IMR-90 (cell line): ENCODE data around the gene SRXN1. TPM values are rescaled to one million over a fixed set of nuclear protein-coding genes. Genes with fewer than 3 reads are reported as not detected.

Experiments used
- ATAC-seq: fragments of 200-7000 bp; cut with Tn5 transposase; 2 replicates; pipeline ENCODE4 v1.9.1; 2020; ENCODE audit warnings: low read depth, mild to moderate bottlenecking, moderate library complexity
- BruUV-seq: library from RNA; stranded (reverse); fragments of 400-500 nt; replicated peaks from 2 replicates; lab custom pipeline; 2021; lab: Mats Ljungman, UMichigan
- CTCF ChIA-PET: fragments of 300-600 bp; formaldehyde crosslinking; extraction: SDS; loops from one replicate; lab custom pipeline; 2021; ENCODE audit warnings: antibody characterized with exemption; lab: Yijun Ruan, JAX
- POLR2A ChIA-PET: fragments of 300-600 bp; sonication (Branson Sonifier 250); formaldehyde crosslinking; loops from one replicate; lab custom pipeline; 2022; ENCODE audit warnings: antibody characterized with exemption; ENCODE audit not compliant: unreplicated experiment; lab: Charles Lee
- DNase-seq: peaks from one replicate; pipeline ENCODE4 v3.0.0; 2013
- H2AFZ ChIP-seq: replicated peaks from 2 replicates; pipeline ENCODE3; 2013; ENCODE audit warnings: low read length, mild to moderate bottlenecking; ENCODE audit not compliant: poor library complexity
- H2AK5ac ChIP-seq: 2 replicates; pipeline ENCODE4 v1.6.1; 2013; ENCODE audit warnings: low read depth, low read length, inconsistent platforms
- H2AK9ac ChIP-seq: replicated peaks from 2 replicates; pipeline ENCODE3; 2013; ENCODE audit warnings: mild to moderate bottlenecking, low read depth, low read length, moderate library complexity; ENCODE audit not compliant: poor library complexity
- H2BK120ac ChIP-seq: 2 replicates; pipeline ENCODE4 v1.6.1; 2013; ENCODE audit warnings: low read depth, low read length, inconsistent platforms
- H2BK15ac ChIP-seq: 3 replicates; pipeline ENCODE4 v1.6.1; 2013; ENCODE audit warnings: low read depth, low read length, inconsistent platforms
- H2BK20ac ChIP-seq: 2 replicates; pipeline ENCODE4 v1.6.1; 2013; ENCODE audit warnings: low read depth, mild to moderate bottlenecking, inconsistent platforms, low read length, moderate library complexity
- H2BK5ac ChIP-seq: 2 replicates; pipeline ENCODE4 v1.6.1; 2013; ENCODE audit warnings: mild to moderate bottlenecking, low read depth, low read length, inconsistent platforms; ENCODE audit not compliant: poor library complexity, severe bottlenecking
- H3K14ac ChIP-seq: replicated peaks from 2 replicates; pipeline ENCODE4 v1.6.1; 2013; ENCODE audit warnings: low read depth, low read length, inconsistent platforms
- H3K18ac ChIP-seq: 2 replicates; pipeline ENCODE4 v1.6.1; 2013; ENCODE audit warnings: low read depth, low read length, control low read depth
- H3K23ac ChIP-seq: 2 replicates; pipeline ENCODE4 v1.6.1; 2013; ENCODE audit warnings: low read depth, low read length, inconsistent platforms
- H3K27ac ChIP-seq: 2 replicates; pipeline ENCODE4 v1.5.1; 2013; ENCODE audit warnings: mild to moderate bottlenecking, control low read depth, low read length; ENCODE audit not compliant: insufficient read depth
- H3K27me3 ChIP-seq: 2 replicates; pipeline ENCODE4 v1.6.1; 2013; ENCODE audit warnings: low read length; ENCODE audit not compliant: control insufficient read depth, insufficient read depth
- H3K36me3 ChIP-seq: 2 replicates; pipeline ENCODE4 v1.6.1; 2013; ENCODE audit warnings: low read length, mixed read lengths; ENCODE audit not compliant: control insufficient read depth, insufficient read depth
- H3K4ac ChIP-seq: 2 replicates; pipeline ENCODE4 v1.6.1; 2013; ENCODE audit warnings: low read depth, low read length, inconsistent platforms
- H3K4me1 ChIP-seq: 2 replicates; pipeline ENCODE4 v1.6.1; 2013; ENCODE audit warnings: low read length, mixed read lengths; ENCODE audit not compliant: control insufficient read depth, insufficient read depth
- H3K4me2 ChIP-seq: 2 replicates; pipeline ENCODE4 v1.6.1; 2013; ENCODE audit warnings: low read depth, mild to moderate bottlenecking, control low read depth, low read length, moderate library complexity
- H3K4me3 ChIP-seq: 2 replicates; pipeline ENCODE4 v1.5.1; 2013; ENCODE audit warnings: low read depth, mild to moderate bottlenecking, control low read depth, low read length, moderate library complexity; ENCODE audit not compliant: insufficient read depth
- H3K56ac ChIP-seq: 2 replicates; pipeline ENCODE4 v1.6.1; 2013; ENCODE audit warnings: low read length, inconsistent platforms; ENCODE audit not compliant: insufficient read depth; ENCODE audit errors: extremely low read depth
- H3K79me1 ChIP-seq, 2 experiments: 2 replicates each; pipeline ENCODE4 v1.6.1; 2013; ENCODE audit warnings: low read length in 2 of 2, inconsistent platforms in 1 of 2, low read depth in 1 of 2
- H3K9ac ChIP-seq: 2 replicates; pipeline ENCODE4 v1.6.1; 2013; ENCODE audit warnings: low read depth, low read length, control low read depth
- H3K9me1 ChIP-seq: 2 replicates; pipeline ENCODE4 v1.6.1; 2013; ENCODE audit warnings: low read length, inconsistent platforms; ENCODE audit not compliant: insufficient read depth
- H3K9me3 ChIP-seq: 2 replicates; pipeline ENCODE4 v1.6.1; 2013; ENCODE audit warnings: low read length; ENCODE audit not compliant: control insufficient read depth, insufficient read depth
- H4K20me1 ChIP-seq: 2 replicates; pipeline ENCODE4 v1.6.1; 2013; ENCODE audit warnings: low read length, inconsistent platforms; ENCODE audit not compliant: insufficient read depth
- H4K5ac ChIP-seq: 2 replicates; pipeline ENCODE4 v1.6.1; 2013; ENCODE audit warnings: mild to moderate bottlenecking, low read depth, low read length, control low read depth
- H4K8ac ChIP-seq, 2 experiments: 2 replicates each; pipeline ENCODE4 v1.6.1; 2013; ENCODE audit warnings: low read depth in 2 of 2, low read length in 2 of 2, control low read depth in 1 of 2, inconsistent platforms in 1 of 2
- H4K91ac ChIP-seq: 2 replicates; pipeline ENCODE4 v1.6.1; 2013; ENCODE audit warnings: low read depth, low read length, inconsistent platforms; ENCODE audit not compliant: insufficient read depth
- BHLHE40 ChIP-seq: fragments of 150-350 bp; IDR thresholded peaks from 2 replicates; pipeline ENCODE4 v1.6.1; 2016; ENCODE audit warnings: mild to moderate bottlenecking, low read depth, low read length
- CEBPB ChIP-seq: IDR thresholded peaks from 2 replicates; pipeline ENCODE4 v1.6.1; 2012; ENCODE audit warnings: low read depth, low read length, improper control_type of control experiment
- ELK1 ChIP-seq: fragments of 150-350 bp; IDR thresholded peaks from 2 replicates; pipeline ENCODE4 v1.6.1; 2016; ENCODE audit warnings: low read depth, mild to moderate bottlenecking, low read length, moderate library complexity, borderline replicate concordance
- FOS ChIP-seq: fragments of 150-350 bp; IDR thresholded peaks from 2 replicates; pipeline ENCODE4 v1.6.1; 2016; ENCODE audit warnings: low read depth, low read length
- MAFK ChIP-seq: IDR thresholded peaks from 2 replicates; pipeline ENCODE4 v1.6.1; 2012; ENCODE audit warnings: low read depth, low read length, improper control_type of control experiment
- MAZ ChIP-seq: IDR thresholded peaks from 2 replicates; pipeline ENCODE4 v1.6.1; 2012; ENCODE audit warnings: low read depth, mild to moderate bottlenecking, low read length, improper control_type of control experiment, moderate library complexity, borderline replicate concordance
- MXI1 ChIP-seq: IDR thresholded peaks from 2 replicates; pipeline ENCODE4 v1.6.1; 2012; ENCODE audit warnings: low read depth, mild to moderate bottlenecking, low read length, moderate library complexity, borderline replicate concordance
- NFE2L2 ChIP-seq: fragments of 150-350 bp; IDR thresholded peaks from 2 replicates; pipeline ENCODE4 v1.6.1; 2016; ENCODE audit warnings: low read depth, mild to moderate bottlenecking, low read length
- POLR2A ChIP-seq: IDR thresholded peaks from 2 replicates; pipeline ENCODE4 v1.6.1; 2012; ENCODE audit warnings: mild to moderate bottlenecking, low read depth, low read length
- RAD21 ChIP-seq: IDR thresholded peaks from 2 replicates; pipeline ENCODE4 v1.6.1; 2012; ENCODE audit warnings: low read length, improper control_type of control experiment
- RFX5 ChIP-seq: IDR thresholded peaks from 2 replicates; pipeline ENCODE4 v1.8.0; 2012; ENCODE audit warnings: low read depth, mild to moderate bottlenecking, low read length, moderate library complexity
- SMC3 ChIP-seq: fragments of 150-350 bp; IDR thresholded peaks from 2 replicates; pipeline ENCODE4 v1.6.1; 2016; ENCODE audit warnings: low read depth, mild to moderate bottlenecking, antibody characterized with exemption, low read length, moderate library complexity
- USF2 ChIP-seq: fragments of 150-350 bp; IDR thresholded peaks from 2 replicates; pipeline ENCODE4 v1.6.1; 2017; ENCODE audit warnings: mild to moderate bottlenecking, antibody characterized with exemption, low read length, low read depth
- WGBS, 2 experiments: methylation state at CpG; one replicate each; pipeline versions ENCODE4 v1.1.5 to v1.1.7; 2013; ENCODE audit warnings: missing lambda C conversion rate in 2 of 2; ENCODE audit not compliant: insufficient read length in 1 of 2; ENCODE audit errors: extremely low coverage in 2 of 2; 5-methylcytosine and 5-hydroxymethylcytosine counted together
- dilution Hi-C: fragments of 300-500 bp; cut with HindIII; formaldehyde crosslinking; loops from one replicate; pipeline ENCODE4 v1.14.3; 2018; ENCODE audit warnings: low sequenced_read_pairs; ENCODE audit not compliant: unreplicated experiment
- in situ Hi-C: fragments of 300-500 bp; cut with MboI; formaldehyde crosslinking; loops from 3 replicates; pipeline ENCODE4 v1.14.3; 2019; ENCODE audit warnings: low sequenced_read_pairs, inconsistent platforms, mixed read lengths
- intact Hi-C: fragments of 100-400 bp; cut with micrococcal nuclease; formaldehyde crosslinking; loops from 2 replicates; pipeline ENCODE4 v1.10.0; 2022
- polyA plus RNA-seq, 3 experiments: library from polyadenylated mRNA; depleted of rRNA; stranded (reverse); fragments of >200 nt; gene quantifications; 2 replicates each; pipeline ENCODE4 v1.2.3, GENCODE V29; 2012; ENCODE audit warnings: low replicate concordance in 1 of 3
- total RNA-seq: library from RNA; depleted of rRNA; stranded (reverse); fragments of >200 nt; gene quantifications from 2 replicates; pipeline ENCODE4 v1.2.3, GENCODE V29; 2012
- TF ChIP-seq, protein P1 (sequence below): conservative IDR thresholded peaks from 2 replicates; pipeline ENCODE4 v1.5.1; 2012; ENCODE audit warnings: mild to moderate bottlenecking, low read depth, low read length, improper control_type of control experiment

The SRXN1 gene
- total and polyA plus RNA-seq, 2 of the 4 experiments (the other 2 are of a cell fraction) = 51.2 to 71.2 TPM

- Histone ChIP-seq H2AFZ (no peak overlapping the region), H4K91ac (no peak overlapping the region), H3K23ac (no peak overlapping the region), H4K5ac (no peak overlapping the region), H3K79me1 (no peaks in the 10 kb centered on the region), H3K27me3 (peaks cover 12% of the 10 kb centered on the region), H3K4ac (no peak overlapping the region), H3K14ac (no peak overlapping the region), H3K36me3 (no peaks in the 10 kb centered on the region), H3K4me1 (no peaks in the 10 kb centered on the region), H2AK5ac (no peak overlapping the region), H3K56ac (no peak overlapping the region), H3K9me3 (no peaks in the 10 kb centered on the region), H3K4me3 (no peak overlapping the region), H3K9me1 (no peaks in the 10 kb centered on the region), H3K4me2 (no peak overlapping the region), H4K8ac (no peak overlapping the region), H4K20me1 (no peaks in the 10 kb centered on the region), H2BK15ac (no peak overlapping the region), H2BK120ac (no peak overlapping the region), H2AK9ac (no peak overlapping the region), H3K9ac (no peak overlapping the region), H3K27ac (no peak overlapping the region), H2BK20ac (no peak overlapping the region), H2BK5ac (no peak overlapping the region), H3K18ac (no peak overlapping the region)
- dilution Hi-C loops (no loop called here), intact Hi-C loops (no loop called here), in situ Hi-C loops (no loop called here)
- ATAC-seq (no peak), DNase-seq (no peak)
- 75% methylated on average over 2 of the region's 9 CpGs; no CpG with 5 or more reads in 1 of the 2 experiments for WGBS, 2 experiments
- POLR2A ChIA-PET = no interaction called here
- CTCF ChIA-PET = no interaction called here
- TF ChIP-seq BHLHE40 (no peak), FOS (no peak), ELK1 (no peak), POLR2A (no peak), USF2 (no peak), RAD21 (no peak), MAFK (no peak), MAZ (no peak), MXI1 (no peak), NFE2L2 (no peak), SMC3 (no peak), CEBPB (no peak), RFX5 (no peak)
- TF ChIP-seq, protein P1, sequence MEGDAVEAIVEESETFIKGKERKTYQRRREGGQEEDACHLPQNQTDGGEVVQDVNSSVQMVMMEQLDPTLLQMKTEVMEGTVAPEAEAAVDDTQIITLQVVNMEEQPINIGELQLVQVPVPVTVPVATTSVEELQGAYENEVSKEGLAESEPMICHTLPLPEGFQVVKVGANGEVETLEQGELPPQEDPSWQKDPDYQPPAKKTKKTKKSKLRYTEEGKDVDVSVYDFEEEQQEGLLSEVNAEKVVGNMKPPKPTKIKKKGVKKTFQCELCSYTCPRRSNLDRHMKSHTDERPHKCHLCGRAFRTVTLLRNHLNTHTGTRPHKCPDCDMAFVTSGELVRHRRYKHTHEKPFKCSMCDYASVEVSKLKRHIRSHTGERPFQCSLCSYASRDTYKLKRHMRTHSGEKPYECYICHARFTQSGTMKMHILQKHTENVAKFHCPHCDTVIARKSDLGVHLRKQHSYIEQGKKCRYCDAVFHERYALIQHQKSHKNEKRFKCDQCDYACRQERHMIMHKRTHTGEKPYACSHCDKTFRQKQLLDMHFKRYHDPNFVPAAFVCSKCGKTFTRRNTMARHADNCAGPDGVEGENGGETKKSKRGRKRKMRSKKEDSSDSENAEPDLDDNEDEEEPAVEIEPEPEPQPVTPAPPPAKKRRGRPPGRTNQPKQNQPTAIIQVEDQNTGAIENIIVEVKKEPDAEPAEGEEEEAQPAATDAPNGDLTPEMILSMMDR = no peak
- BruUV-seq = no TSS peak
Measured at GRCh38 chr20:687468-688203, 34.6 kb upstream of the SRXN1 start.
